Nephron progenitor cell (in vitro differentiated cells): ENCODE measurements around the gene INKA2.

Source experiments
- DNase-seq: peaks from one replicate; pipeline ENCODE4 v3.0.0; 2021
- H3K27ac Mint-ChIP-seq: 2 replicates; pipeline ENCODE4 v1.8.0; 2021; ENCODE audit warnings: mild to moderate bottlenecking, moderate library complexity, mixed read lengths
- H3K27me3 Mint-ChIP-seq: 2 replicates; pipeline ENCODE4 v1.8.0; 2021; ENCODE audit warnings: mild to moderate bottlenecking, low read depth, mixed read lengths; ENCODE audit not compliant: poor library complexity
- H3K36me3 Mint-ChIP-seq: 2 replicates; pipeline ENCODE4 v1.8.0; 2021; ENCODE audit warnings: low read depth, mixed read lengths
- H3K4me1 Mint-ChIP-seq: 2 replicates; pipeline ENCODE4 v1.8.0; 2021; ENCODE audit warnings: mixed read lengths
- H3K4me3 Mint-ChIP-seq: 2 replicates; pipeline ENCODE4 v1.8.0; 2021; ENCODE audit warnings: mild to moderate bottlenecking, moderate library complexity, mixed read lengths
- H3K9me3 Mint-ChIP-seq: 2 replicates; pipeline ENCODE4 v1.8.0; 2021; ENCODE audit warnings: mild to moderate bottlenecking, moderate library complexity, mixed read lengths
- TF ChIP-seq, protein P1 (sequence below): fragments of 200-600 bp; sonication (generic); IDR thresholded peaks from 2 replicates; pipeline ENCODE4 v1.5.0; 2021; ENCODE audit warnings: antibody characterized with exemption

Gene INKA2

GRCh38 chr1:111737216-111738132 is 1.7 kb downstream of the INKA2 start:
- Mint-ChIP-seq H3K36me3 (no peaks in the 10 kb centered on the region), H3K4me1 (peaks cover 11% of the 10 kb centered on the region), H3K9me3 (no peaks in the 10 kb centered on the region), H3K27ac (peak overlapping the region; percentile 8), H3K4me3 (peak overlapping the region; percentile 82), H3K27me3 (peaks cover 26% of the 10 kb centered on the region)
- TF ChIP-seq, protein P1, sequence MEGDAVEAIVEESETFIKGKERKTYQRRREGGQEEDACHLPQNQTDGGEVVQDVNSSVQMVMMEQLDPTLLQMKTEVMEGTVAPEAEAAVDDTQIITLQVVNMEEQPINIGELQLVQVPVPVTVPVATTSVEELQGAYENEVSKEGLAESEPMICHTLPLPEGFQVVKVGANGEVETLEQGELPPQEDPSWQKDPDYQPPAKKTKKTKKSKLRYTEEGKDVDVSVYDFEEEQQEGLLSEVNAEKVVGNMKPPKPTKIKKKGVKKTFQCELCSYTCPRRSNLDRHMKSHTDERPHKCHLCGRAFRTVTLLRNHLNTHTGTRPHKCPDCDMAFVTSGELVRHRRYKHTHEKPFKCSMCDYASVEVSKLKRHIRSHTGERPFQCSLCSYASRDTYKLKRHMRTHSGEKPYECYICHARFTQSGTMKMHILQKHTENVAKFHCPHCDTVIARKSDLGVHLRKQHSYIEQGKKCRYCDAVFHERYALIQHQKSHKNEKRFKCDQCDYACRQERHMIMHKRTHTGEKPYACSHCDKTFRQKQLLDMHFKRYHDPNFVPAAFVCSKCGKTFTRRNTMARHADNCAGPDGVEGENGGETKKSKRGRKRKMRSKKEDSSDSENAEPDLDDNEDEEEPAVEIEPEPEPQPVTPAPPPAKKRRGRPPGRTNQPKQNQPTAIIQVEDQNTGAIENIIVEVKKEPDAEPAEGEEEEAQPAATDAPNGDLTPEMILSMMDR, result no peak
- no peak for DNase-seq

DNA sequence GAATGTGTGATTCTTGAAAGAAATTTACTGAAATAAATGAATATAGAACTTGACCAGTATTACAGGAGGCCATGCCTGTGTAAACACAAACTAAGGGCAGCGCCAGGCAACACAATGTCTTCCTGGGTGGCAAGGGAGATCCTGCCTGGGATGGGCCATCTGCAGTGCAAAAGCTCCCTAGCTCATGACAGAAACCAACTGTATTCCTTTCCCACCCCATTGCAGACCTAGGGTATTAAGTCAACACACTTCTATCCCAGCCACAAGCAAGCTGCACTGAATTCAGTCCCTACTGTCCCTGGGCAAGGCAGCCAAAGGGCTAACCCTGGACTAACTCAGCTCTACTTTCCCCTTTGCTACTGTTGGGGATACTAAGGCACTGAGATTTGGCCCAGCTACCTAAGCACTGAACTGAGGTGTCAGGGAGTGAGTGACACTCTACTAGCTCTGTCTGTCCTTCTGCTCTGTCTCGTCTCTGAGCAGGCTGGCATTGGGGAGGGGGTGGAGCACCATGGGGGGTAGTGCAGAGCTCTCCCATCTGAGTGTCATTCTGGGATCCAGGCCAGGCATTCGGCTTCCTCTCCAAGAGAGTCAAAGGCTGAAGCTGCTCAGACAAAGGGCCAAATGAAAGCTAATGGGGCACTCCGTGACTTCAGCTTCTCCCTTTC is 2.5 kb downstream of the INKA2 start:
- DNase-seq, result no peak
- H3K9me3 Mint-ChIP-seq, result no peaks in the 10 kb centered on the region
- no peaks in the 10 kb centered on the region for H3K36me3 Mint-ChIP-seq
- TF ChIP-seq, protein P1, result no peak
- no peak overlapping the region for H3K27ac Mint-ChIP-seq
- H3K4me1 Mint-ChIP-seq, result peaks cover 11% of the 10 kb centered on the region
- peaks cover 22% of the 10 kb centered on the region for H3K27me3 Mint-ChIP-seq
- peak overlapping the region; percentile 82 for H3K4me3 Mint-ChIP-seq

GRCh38 chr1:111735858-111736544 is 3.2 kb downstream of the INKA2 start:
- Mint-ChIP-seq H3K27me3 (peaks cover 15% of the 10 kb centered on the region), H3K4me1 (peaks cover 12% of the 10 kb centered on the region), H3K36me3 (no peaks in the 10 kb centered on the region), H3K4me3 (no peak overlapping the region), H3K9me3 (no peaks in the 10 kb centered on the region), H3K27ac (no peak overlapping the region)
- TF ChIP-seq, protein P1, result no peak
- peak; percentile 27 for DNase-seq

- no peak overlapping the region for H3K27ac Mint-ChIP-seq
- no peak overlapping the region for H3K4me3 Mint-ChIP-seq
- TF ChIP-seq, protein P1, result no peak
- H3K36me3 Mint-ChIP-seq, result no peaks in the 10 kb centered on the region
- peaks cover 18% of the 10 kb centered on the region for H3K4me1 Mint-ChIP-seq
- no peaks in the 10 kb centered on the region for H3K9me3 Mint-ChIP-seq
- H3K27me3 Mint-ChIP-seq, result peaks cover 9% of the 10 kb centered on the region
- DNase-seq, result no peak
Measured at GRCh38 chr1:111735321-111735720, 3.9 kb downstream of the INKA2 start.

DNA sequence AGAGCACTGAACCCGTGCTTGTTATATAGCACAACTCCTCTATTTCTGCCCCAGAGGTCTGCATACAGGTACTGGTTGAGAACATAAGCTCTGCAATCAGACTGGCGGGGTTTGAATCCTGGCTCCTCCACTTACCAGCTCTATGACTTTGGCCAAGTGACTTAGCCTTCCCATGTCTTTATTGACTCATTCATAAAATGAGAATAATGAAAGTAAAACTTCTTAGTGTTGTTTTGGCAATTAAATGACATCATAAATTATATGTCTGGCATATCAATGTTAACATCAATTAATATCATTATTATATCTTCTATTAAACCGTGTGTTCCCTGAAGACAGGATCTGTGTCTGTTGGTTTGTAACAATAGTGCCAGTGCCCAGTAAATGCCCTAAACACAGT is 4.3 kb downstream of the INKA2 start:
- no peak for DNase-seq
- no peak overlapping the region for H3K27ac Mint-ChIP-seq
- TF ChIP-seq, protein P1, result no peak
- peaks cover 9% of the 10 kb centered on the region for H3K27me3 Mint-ChIP-seq
- no peaks in the 10 kb centered on the region for H3K36me3 Mint-ChIP-seq
- no peaks in the 10 kb centered on the region for H3K9me3 Mint-ChIP-seq
- peaks cover 20% of the 10 kb centered on the region for H3K4me1 Mint-ChIP-seq
- H3K4me3 Mint-ChIP-seq, result no peak overlapping the region
